ENCODE data around the gene CYP2A13.
"Not testable (repeated sequence)": the region's sequence is repeated elsewhere in the genome, so short reads cannot be mapped to it uniquely, and the experiment has no call there.

The CYP2A13 gene

GRCh38 chr19:41088151-41088550 lies at the start of gene CYP2A13:
TSS of gene CYP2A13 (plus strand) at chr19:41088451. CDS start at chr19:41088472, 21 bp downstream.
- TF ChIP-seq, protein P1, sequence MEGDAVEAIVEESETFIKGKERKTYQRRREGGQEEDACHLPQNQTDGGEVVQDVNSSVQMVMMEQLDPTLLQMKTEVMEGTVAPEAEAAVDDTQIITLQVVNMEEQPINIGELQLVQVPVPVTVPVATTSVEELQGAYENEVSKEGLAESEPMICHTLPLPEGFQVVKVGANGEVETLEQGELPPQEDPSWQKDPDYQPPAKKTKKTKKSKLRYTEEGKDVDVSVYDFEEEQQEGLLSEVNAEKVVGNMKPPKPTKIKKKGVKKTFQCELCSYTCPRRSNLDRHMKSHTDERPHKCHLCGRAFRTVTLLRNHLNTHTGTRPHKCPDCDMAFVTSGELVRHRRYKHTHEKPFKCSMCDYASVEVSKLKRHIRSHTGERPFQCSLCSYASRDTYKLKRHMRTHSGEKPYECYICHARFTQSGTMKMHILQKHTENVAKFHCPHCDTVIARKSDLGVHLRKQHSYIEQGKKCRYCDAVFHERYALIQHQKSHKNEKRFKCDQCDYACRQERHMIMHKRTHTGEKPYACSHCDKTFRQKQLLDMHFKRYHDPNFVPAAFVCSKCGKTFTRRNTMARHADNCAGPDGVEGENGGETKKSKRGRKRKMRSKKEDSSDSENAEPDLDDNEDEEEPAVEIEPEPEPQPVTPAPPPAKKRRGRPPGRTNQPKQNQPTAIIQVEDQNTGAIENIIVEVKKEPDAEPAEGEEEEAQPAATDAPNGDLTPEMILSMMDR (IDR thresholded peaks at IDR 0.05; ENCODE audit: extremely low read depth, missing control alignments) = no peak
- DNase-seq (ENCODE audit: low spot score) = peak; percentile 8

DNA sequence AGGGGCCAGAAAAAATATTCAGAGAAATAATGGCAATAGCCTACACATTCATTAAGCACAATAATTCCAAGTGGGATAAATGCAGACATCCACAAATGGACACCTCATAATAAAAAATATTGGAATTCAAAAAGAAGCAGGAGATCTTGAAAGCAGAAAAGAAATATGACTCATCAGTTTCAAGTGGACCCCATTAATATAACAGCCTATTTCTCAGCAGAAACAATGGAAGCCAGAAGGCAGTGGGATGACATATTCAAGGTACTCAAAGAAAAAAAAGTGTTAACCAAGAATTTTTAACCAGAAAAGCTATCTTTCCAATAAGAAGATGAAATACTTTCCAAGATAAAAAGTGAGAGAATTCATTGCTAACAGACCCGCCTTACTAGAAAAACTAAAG lies 48.4 kb upstream of the CYP2A13 start:
- TF ChIP-seq, protein P1 (IDR thresholded peaks at IDR 0.05; ENCODE audit: extremely low read depth, missing control alignments) = no peak
- DNase-seq (ENCODE audit: low spot score) = no peak

GRCh38 chr19:41045095-41045494 lies 43.2 kb upstream of the CYP2A13 start:
- DNase-seq (ENCODE audit: low spot score) = not testable (repeated sequence)

DNA sequence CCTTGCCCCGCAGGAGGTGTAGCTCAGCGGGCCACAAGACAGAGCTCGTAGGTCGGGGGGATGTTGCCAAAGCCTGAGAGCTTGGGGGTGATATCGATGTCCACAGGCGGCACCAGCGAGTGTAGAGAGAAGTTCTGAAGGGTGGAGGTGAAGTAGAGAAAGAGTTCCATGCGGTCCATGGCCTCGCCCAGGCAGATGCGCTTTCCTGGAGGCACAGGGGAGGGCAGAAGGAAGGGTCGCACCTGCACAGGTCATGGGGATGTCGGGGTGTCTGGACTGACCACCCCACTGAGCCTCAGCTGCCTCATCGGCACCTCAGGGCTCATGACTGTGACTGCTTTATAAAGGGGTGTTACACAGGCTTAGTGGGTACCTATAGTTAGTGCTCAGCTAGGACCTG lies 37.8 kb upstream of the CYP2A13 start:
- TF ChIP-seq, protein P1 (IDR thresholded peaks at IDR 0.05; ENCODE audit: extremely low read depth, missing control alignments) = no peak
- DNase-seq (ENCODE audit: low spot score) = no peak

DNA sequence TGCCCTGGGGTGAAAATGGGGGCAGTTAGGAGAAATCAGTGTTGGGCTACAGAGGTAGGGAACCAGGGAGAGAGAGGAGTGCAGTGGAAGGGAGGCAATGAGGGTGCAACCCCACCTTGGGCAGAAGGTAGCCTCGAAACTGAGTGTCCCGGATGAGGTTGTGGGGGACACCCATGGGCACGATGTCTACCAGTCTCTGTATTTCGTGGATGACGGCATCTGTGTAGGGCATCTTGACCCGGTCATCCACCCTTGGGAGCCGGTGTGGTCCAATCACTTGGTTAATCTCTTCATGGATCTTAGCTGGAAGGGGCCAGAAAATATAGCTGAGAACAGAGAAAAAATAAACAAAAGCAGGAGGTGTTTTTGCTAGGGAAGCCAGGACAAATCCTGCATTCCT lies 36.1 kb upstream of the CYP2A13 start:
- DNase-seq (ENCODE audit: low spot score) = not testable (repeated sequence)

- DNase-seq (ENCODE audit: low spot score) = not testable (repeated sequence)
These were observed 34.9 kb upstream of the CYP2A13 start for GRCh38 chr19:41053331-41053730.

- TF ChIP-seq, protein P1 (IDR thresholded peaks at IDR 0.05; ENCODE audit: extremely low read depth, missing control alignments) = no peak
- no peak for DNase-seq (ENCODE audit: low spot score)
These were observed 23.2 kb upstream of the CYP2A13 start for GRCh38 chr19:41064974-41065569.

- TF ChIP-seq, protein P1 (IDR thresholded peaks at IDR 0.05; ENCODE audit: extremely low read depth, missing control alignments) = no peak
- no peak for DNase-seq (ENCODE audit: low spot score)
These were observed 12.0 kb upstream of the CYP2A13 start for GRCh38 chr19:41076286-41076685.

DNA sequence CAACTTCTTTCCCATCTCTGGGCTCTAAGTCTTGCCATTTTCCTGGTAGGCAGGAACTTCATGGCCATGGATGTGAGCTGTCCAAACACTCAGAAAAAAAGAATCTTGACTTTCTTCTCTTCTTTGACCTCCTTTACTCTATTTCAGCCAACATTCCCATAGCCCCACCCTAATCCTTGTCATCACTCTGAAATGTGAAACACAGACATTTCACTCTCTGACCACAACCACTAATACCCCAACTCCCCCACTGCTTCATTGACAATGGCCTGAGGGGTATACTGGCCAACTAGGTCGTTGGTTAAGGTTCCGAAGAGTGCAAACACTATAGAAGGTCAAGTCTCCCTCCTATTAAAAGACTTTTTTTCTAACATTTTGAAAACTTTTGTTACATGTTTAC lies 4.7 kb upstream of the CYP2A13 start:
- TF ChIP-seq, protein P1 (IDR thresholded peaks at IDR 0.05; ENCODE audit: extremely low read depth, missing control alignments) = no peak
- DNase-seq (ENCODE audit: low spot score) = no peak

All from GM20000 (cell line).